Calu3 (cell line): ENCODE measurements around the gene RAD51B. TPM values are rescaled to one million over a fixed set of nuclear protein-coding genes. Genes with fewer than 3 reads are reported as not detected.

Source experiments
- BruUV-seq: library from RNA; stranded (reverse); fragments of 400-500 nt; replicated peaks from 2 replicates; lab custom pipeline; 2021; lab: Mats Ljungman, UMichigan
- CTCF ChIA-PET: fragments of 300-600 bp; sonication (Branson Sonifier 250); formaldehyde crosslinking; loops from one replicate; lab custom pipeline; 2022; ENCODE audit warnings: antibody characterized with exemption; lab: Charles Lee
- DNase-seq: peaks from one replicate; pipeline ENCODE4 v3.0.0; 2022
- H3K27ac Mint-ChIP-seq: one replicate; pipeline ENCODE4 v1.8.0; 2022; ENCODE audit warnings: mixed read lengths; ENCODE audit not compliant: unreplicated experiment
- H3K27me3 Mint-ChIP-seq: one replicate; pipeline ENCODE4 v1.8.0; 2022; ENCODE audit warnings: mixed read lengths; ENCODE audit not compliant: unreplicated experiment
- H3K36me3 Mint-ChIP-seq: one replicate; pipeline ENCODE4 v1.8.0; 2022; ENCODE audit warnings: mild to moderate bottlenecking, moderate library complexity, mixed read lengths; ENCODE audit not compliant: insufficient read depth, unreplicated experiment
- H3K4me1 Mint-ChIP-seq: one replicate; pipeline ENCODE4 v1.8.0; 2022; ENCODE audit warnings: mild to moderate bottlenecking, low read depth, mixed read lengths; ENCODE audit not compliant: unreplicated experiment
- H3K4me3 Mint-ChIP-seq: one replicate; pipeline ENCODE4 v1.8.0; 2022; ENCODE audit warnings: mild to moderate bottlenecking, low read depth, moderate library complexity, mixed read lengths; ENCODE audit not compliant: unreplicated experiment
- H3K9me3 Mint-ChIP-seq: one replicate; pipeline ENCODE4 v1.8.0; 2022; ENCODE audit warnings: low read depth, mixed read lengths; ENCODE audit not compliant: unreplicated experiment
- intact Hi-C: fragments of 100-400 bp; cut with micrococcal nuclease; formaldehyde crosslinking; loops from one replicate; pipeline ENCODE4 v1.10.0; 2022; ENCODE audit not compliant: unreplicated experiment
- total RNA-seq: library from RNA; stranded (reverse); gene quantifications from 2 replicates; pipeline ENCODE4 v1.2.3, GENCODE V29; 2022
- TF ChIP-seq, protein P1 (sequence below): fragments of 200-600 bp; IDR thresholded peaks from one replicate; pipeline ENCODE4 v1.8.0; 2022; ENCODE audit warnings: antibody characterized with exemption; ENCODE audit not compliant: unreplicated experiment

RAD51B gene
- total RNA-seq, 1 experiment from 2014 or later, result 24.7 TPM

DNA sequence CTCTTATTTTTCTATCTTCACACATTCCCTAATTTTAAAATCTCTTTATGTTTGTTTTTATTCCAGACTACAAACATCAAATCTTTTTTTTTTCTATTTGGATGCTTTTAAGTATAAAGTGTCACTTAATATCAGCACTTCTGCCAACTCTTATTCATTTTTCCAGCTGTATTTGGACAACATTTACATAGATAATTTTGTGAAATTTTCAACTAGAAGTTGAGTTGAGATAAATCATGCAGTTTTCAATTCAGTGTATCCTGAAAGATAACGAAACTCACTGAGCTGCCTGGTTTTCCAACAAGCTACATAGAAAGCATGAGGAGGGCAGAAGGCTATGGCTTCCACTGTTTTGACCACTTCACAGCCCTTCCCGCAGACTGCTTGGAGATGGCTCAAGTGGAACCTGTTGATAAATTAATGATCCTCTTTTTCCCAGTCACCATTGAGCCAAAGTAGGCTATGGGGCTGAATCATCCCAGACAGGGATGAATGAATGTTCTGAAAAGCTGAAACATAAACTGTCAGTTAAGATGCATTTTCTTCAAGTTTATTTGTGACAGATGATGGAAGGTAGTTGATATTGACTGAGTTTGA lies 213.9 kb downstream of the RAD51B start:
- Mint-ChIP-seq H3K27me3 (no peaks in the 10 kb centered on the region), H3K4me3 (no peak overlapping the region), H3K27ac (no peak overlapping the region), H3K4me1 (no peaks in the 10 kb centered on the region), H3K36me3 (no peaks in the 10 kb centered on the region), H3K9me3 (peaks cover 17% of the 10 kb centered on the region)
- no peak for DNase-seq
- no TSS peak for BruUV-seq
- intact Hi-C loops, result no loop called here
- TF ChIP-seq, protein P1, sequence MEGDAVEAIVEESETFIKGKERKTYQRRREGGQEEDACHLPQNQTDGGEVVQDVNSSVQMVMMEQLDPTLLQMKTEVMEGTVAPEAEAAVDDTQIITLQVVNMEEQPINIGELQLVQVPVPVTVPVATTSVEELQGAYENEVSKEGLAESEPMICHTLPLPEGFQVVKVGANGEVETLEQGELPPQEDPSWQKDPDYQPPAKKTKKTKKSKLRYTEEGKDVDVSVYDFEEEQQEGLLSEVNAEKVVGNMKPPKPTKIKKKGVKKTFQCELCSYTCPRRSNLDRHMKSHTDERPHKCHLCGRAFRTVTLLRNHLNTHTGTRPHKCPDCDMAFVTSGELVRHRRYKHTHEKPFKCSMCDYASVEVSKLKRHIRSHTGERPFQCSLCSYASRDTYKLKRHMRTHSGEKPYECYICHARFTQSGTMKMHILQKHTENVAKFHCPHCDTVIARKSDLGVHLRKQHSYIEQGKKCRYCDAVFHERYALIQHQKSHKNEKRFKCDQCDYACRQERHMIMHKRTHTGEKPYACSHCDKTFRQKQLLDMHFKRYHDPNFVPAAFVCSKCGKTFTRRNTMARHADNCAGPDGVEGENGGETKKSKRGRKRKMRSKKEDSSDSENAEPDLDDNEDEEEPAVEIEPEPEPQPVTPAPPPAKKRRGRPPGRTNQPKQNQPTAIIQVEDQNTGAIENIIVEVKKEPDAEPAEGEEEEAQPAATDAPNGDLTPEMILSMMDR, result no peak
- CTCF ChIA-PET, result no interaction called here

DNA sequence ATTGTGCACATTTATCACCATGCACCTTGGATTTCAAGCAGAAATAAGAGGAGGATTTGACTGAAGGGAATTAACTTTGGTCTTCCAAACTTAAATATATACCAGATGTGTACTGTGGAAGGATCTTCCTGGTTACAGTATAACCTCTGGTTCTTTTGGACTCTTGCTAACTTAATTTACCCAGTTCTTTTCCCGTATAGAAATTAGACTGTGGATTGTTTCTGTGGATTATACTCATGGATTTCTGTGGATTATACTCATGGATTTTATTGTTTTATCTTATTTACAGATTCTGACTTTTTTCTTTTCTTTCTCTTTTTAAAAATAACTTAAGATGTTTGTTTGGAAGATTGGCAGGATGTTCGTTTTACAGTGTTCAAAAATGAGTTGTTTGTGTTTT lies 215.3 kb downstream of the RAD51B start:
- intact Hi-C loops, result no loop called here
- Mint-ChIP-seq H3K27me3 (no peaks in the 10 kb centered on the region), H3K9me3 (peaks cover 11% of the 10 kb centered on the region), H3K4me3 (no peak overlapping the region), H3K27ac (no peak overlapping the region), H3K36me3 (no peaks in the 10 kb centered on the region), H3K4me1 (no peaks in the 10 kb centered on the region)
- no TSS peak for BruUV-seq
- CTCF ChIA-PET, result no interaction called here
- DNase-seq, result no peak
- TF ChIP-seq, protein P1, result no peak

DNA sequence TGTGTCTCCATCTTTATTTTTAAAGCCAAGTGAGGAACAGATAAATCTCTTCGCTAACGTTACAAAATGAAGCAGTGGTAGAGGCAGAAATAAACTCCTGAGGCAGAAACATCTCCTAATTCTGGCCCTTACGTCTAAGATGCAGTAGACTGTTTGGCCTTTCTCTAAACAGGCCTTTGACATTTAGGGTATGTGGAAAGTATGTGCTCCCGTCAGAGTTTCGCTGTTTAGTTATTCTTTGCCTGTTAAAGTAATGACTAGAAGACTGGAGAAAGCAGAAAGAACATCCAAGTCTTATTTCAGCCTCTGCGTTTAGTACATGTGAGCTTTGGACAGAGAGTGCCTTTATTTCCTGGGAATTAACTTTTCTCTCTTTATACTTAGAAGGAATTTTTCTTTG lies 216.6 kb downstream of the RAD51B start:
- no peaks in the 10 kb centered on the region for H3K4me1 Mint-ChIP-seq
- BruUV-seq, result no TSS peak
- no peak overlapping the region for H3K27ac Mint-ChIP-seq
- H3K27me3 Mint-ChIP-seq, result no peaks in the 10 kb centered on the region
- no peak overlapping the region for H3K4me3 Mint-ChIP-seq
- H3K9me3 Mint-ChIP-seq, result peaks cover under 1% of the 10 kb centered on the region
- intact Hi-C loops, result no loop called here
- CTCF ChIA-PET, result no interaction called here
- no peaks in the 10 kb centered on the region for H3K36me3 Mint-ChIP-seq
- TF ChIP-seq, protein P1, result no peak
- DNase-seq, result no peak

DNA sequence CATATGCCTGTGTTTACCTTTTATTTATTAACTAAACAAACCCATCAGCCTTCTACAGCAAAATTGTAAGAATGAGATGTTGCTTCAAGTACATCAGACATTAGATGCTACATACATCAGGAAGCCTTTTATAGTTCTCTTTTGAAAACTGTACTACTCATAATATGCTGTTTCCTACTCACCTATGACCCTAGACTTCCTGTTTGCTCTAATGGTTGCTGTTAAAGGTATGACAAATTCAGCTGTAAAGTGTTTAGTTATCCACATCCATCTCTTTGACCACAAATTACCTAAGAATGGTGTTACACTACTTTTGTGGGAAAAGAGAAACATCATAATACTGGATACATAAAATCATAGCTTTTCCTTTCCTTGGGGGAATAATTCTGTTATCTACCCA lies 220.0 kb downstream of the RAD51B start:
- Mint-ChIP-seq H3K4me1 (no peaks in the 10 kb centered on the region), H3K9me3 (no peaks in the 10 kb centered on the region), H3K27ac (no peak overlapping the region), H3K36me3 (no peaks in the 10 kb centered on the region), H3K4me3 (no peak overlapping the region), H3K27me3 (no peaks in the 10 kb centered on the region)
- intact Hi-C loops, result no loop called here
- CTCF ChIA-PET, result no interaction called here
- TF ChIP-seq, protein P1, result no peak
- BruUV-seq, result no TSS peak
- DNase-seq, result no peak
